ENCODE results near the gene PRKACG.

DNA sequence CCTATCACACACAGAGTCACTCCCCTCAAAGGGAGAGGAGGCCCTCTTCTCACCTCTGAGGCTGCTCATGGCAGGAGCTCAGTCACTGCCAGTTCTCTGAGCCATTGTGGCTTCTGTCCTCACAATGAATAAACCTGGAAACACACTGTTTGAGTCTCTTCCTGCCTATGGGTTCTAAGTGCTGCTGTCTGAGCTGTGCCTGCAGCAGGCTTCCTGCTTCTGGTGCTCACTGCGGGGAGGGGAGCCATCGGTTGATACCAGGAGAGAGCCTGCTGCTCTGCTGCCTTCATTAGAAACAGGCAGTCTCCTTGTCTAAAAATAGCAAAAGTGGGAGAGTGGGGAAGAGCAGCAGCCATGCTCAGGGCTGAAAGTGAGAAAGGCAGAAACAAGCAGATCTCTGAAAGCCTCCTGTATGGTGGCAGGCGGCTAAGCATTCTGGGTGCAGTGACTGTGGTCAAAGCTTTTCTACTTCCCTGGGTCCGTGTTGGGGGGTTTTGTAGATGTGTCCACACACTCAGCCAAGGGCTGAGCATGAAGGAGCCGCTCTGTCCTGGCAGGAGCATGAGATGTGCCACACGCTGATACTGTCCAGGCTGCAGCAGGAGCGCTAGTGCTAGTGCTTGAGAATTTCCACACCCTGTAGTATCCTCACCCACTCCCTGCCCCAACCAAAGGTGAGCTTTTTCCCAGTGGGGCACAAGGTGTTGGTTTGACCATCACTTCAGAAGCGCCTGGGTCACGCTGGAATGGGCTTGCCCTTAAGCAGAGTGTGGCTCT is 34.2 kb downstream of the PRKACG start:
- TF ChIP-seq, protein P1, sequence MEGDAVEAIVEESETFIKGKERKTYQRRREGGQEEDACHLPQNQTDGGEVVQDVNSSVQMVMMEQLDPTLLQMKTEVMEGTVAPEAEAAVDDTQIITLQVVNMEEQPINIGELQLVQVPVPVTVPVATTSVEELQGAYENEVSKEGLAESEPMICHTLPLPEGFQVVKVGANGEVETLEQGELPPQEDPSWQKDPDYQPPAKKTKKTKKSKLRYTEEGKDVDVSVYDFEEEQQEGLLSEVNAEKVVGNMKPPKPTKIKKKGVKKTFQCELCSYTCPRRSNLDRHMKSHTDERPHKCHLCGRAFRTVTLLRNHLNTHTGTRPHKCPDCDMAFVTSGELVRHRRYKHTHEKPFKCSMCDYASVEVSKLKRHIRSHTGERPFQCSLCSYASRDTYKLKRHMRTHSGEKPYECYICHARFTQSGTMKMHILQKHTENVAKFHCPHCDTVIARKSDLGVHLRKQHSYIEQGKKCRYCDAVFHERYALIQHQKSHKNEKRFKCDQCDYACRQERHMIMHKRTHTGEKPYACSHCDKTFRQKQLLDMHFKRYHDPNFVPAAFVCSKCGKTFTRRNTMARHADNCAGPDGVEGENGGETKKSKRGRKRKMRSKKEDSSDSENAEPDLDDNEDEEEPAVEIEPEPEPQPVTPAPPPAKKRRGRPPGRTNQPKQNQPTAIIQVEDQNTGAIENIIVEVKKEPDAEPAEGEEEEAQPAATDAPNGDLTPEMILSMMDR (IDR thresholded peaks at IDR 0.05) = no peak
- TF ChIP-seq EZH2 (IDR thresholded peaks at IDR 0.05) (no peak), EZH2phosphoT487 (IDR thresholded peaks at IDR 0.05) (no peak)

All from neural progenitor cell (in vitro differentiated cells).